ENCODE data around the gene TRAK1. TPM values are rescaled to one million over a fixed set of nuclear protein-coding genes. Genes with fewer than 3 reads are reported as not detected.

Gene TRAK1
- total RNA-seq, 1 donor from 2014 or later: 37.5 TPM

GRCh38 chr3:42229266-42229941 is 138.2 kb downstream of the TRAK1 start:
- Histone ChIP-seq H3K9me3 (no peaks in the 10 kb centered on the region), H3K36me3 (peaks cover 2 to 9% of the 10 kb centered on the region in 2 donors), H3K4me3 (no peak overlapping the region), H3K4me1 (peaks cover 0 to 7% of the 10 kb centered on the region in 2 donors), H3K27ac (no peak overlapping the region), H3K27me3 (no peaks in the 10 kb centered on the region)
- no peak for DNase-seq (ENCODE audit: low spot score in 2 of 2)
- TF ChIP-seq, protein P1, sequence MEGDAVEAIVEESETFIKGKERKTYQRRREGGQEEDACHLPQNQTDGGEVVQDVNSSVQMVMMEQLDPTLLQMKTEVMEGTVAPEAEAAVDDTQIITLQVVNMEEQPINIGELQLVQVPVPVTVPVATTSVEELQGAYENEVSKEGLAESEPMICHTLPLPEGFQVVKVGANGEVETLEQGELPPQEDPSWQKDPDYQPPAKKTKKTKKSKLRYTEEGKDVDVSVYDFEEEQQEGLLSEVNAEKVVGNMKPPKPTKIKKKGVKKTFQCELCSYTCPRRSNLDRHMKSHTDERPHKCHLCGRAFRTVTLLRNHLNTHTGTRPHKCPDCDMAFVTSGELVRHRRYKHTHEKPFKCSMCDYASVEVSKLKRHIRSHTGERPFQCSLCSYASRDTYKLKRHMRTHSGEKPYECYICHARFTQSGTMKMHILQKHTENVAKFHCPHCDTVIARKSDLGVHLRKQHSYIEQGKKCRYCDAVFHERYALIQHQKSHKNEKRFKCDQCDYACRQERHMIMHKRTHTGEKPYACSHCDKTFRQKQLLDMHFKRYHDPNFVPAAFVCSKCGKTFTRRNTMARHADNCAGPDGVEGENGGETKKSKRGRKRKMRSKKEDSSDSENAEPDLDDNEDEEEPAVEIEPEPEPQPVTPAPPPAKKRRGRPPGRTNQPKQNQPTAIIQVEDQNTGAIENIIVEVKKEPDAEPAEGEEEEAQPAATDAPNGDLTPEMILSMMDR (IDR thresholded peaks at IDR 0.05): no peak
- intact Hi-C loops (cut with DNase I): no loop called here

DNA sequence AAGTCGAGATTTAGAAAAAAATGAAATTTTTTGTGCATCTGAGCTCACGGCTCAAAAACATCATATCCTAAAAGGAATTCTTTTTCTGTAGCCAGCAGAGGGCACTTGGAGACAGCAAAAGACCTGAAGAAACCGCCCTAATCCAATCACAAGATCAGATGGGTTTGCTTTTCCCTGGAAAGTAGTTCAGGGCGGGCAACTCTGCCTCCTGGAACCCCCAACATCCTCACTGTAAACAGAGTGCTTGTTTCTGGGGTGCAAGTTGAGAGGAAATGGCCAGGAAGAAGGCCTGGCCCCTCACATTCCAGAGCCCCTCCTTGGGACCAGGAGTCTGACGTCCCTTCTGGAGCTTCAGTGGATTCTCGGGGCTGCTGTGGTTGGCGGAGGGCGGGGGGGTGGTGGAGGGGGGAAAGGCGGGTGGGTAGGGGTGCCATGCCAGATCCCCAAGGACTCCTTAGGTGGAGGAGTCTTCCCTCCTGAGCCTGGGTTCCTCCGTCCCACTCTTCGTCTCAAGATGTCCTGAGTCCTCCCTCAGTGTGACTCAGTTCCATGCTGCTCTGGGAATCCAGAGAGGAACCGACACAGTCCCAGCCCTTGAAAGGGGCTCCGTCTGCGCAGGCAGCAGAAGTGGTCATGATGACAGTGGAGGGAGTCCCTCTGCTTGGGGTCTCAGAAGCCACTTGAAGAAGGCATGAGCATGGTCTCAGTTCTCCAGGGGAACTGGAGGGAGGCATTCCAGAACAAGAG is 139.0 kb downstream of the TRAK1 start:
- H3K27ac ChIP-seq: no peak overlapping the region
- H3K4me1 ChIP-seq: peaks cover 0 to 7% of the 10 kb centered on the region in 2 donors
- no peaks in the 10 kb centered on the region for H3K27me3 ChIP-seq
- intact Hi-C loops (cut with DNase I): loop anchor here (1.0 to 5.0 kb wide), 2 partner anchors 213 to 317 kb away; no protein-coding TSS in a partner anchor
- peaks cover 0 to 3% of the 10 kb centered on the region in 2 donors for H3K36me3 ChIP-seq
- H3K4me3 ChIP-seq: peak overlapping the region; percentile 30 to 54
- TF ChIP-seq, protein P1 (IDR thresholded peaks at IDR 0.05): peak; percentile 44 to 63 (median 51)
- H3K9me3 ChIP-seq: no peaks in the 10 kb centered on the region
- no peak for DNase-seq (ENCODE audit: low spot score in 2 of 2)

GRCh38 chr3:42230860-42231259 is 139.7 kb downstream of the TRAK1 start:
- intact Hi-C loops (cut with DNase I): loop anchor here (1.0 to 5.0 kb wide), 2 partner anchors 212 to 316 kb away; no protein-coding TSS in a partner anchor
- no peak for DNase-seq (ENCODE audit: low spot score in 2 of 2)
- Histone ChIP-seq H3K27ac (no peak overlapping the region), H3K9me3 (no peaks in the 10 kb centered on the region), H3K4me1 (peaks cover 0 to 7% of the 10 kb centered on the region in 2 donors), H3K27me3 (no peaks in the 10 kb centered on the region), H3K36me3 (no peaks in the 10 kb centered on the region), H3K4me3 (no peak overlapping the region)
- TF ChIP-seq, protein P1 (IDR thresholded peaks at IDR 0.05): no peak

GRCh38 chr3:42235532-42235931 is 144.4 kb downstream of the TRAK1 start:
- Histone ChIP-seq H3K27ac (no peak overlapping the region), H3K36me3 (no peaks in the 10 kb centered on the region), H3K27me3 (no peaks in the 10 kb centered on the region), H3K9me3 (peaks cover 8 to 12% of the 10 kb centered on the region in 2 donors), H3K4me3 (no peak overlapping the region), H3K4me1 (peaks cover 0 to 2% of the 10 kb centered on the region in 2 donors)
- DNase-seq (ENCODE audit: low spot score in 2 of 2): no peak
- TF ChIP-seq, protein P1 (IDR thresholded peaks at IDR 0.05): no peak
- intact Hi-C loops (cut with DNase I): no loop called here

DNA sequence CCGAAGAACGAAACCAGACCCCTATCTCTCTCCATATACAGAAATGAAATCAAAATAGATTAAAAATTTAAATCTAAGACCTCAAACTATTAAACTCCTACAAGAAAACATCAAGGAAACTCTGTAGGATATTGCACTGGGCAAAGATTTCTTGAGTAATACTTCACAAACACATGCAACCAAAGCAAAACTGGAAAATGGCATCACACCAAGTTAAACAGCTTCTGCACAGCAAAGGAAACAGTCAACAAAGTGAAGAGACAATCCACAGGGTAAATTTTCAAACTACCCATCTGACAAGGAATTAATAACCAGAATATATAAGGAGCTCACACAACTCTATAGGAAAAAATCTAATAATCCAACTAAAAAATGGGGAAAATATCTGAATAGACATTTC is 145.5 kb downstream of the TRAK1 start:
- no peak for DNase-seq (ENCODE audit: low spot score in 2 of 2)
- Histone ChIP-seq H3K27ac (no peak overlapping the region), H3K4me3 (no peak overlapping the region), H3K9me3 (peaks cover 8 to 12% of the 10 kb centered on the region in 2 donors), H3K36me3 (no peaks in the 10 kb centered on the region), H3K4me1 (no peaks in the 10 kb centered on the region), H3K27me3 (no peaks in the 10 kb centered on the region)
- TF ChIP-seq, protein P1 (IDR thresholded peaks at IDR 0.05): no peak
- intact Hi-C loops (cut with DNase I): no loop called here

Measured in ascending aorta (tissue), 2 donors.